Measurements from ENCODE around the gene CD36.

Gene CD36

DNA sequence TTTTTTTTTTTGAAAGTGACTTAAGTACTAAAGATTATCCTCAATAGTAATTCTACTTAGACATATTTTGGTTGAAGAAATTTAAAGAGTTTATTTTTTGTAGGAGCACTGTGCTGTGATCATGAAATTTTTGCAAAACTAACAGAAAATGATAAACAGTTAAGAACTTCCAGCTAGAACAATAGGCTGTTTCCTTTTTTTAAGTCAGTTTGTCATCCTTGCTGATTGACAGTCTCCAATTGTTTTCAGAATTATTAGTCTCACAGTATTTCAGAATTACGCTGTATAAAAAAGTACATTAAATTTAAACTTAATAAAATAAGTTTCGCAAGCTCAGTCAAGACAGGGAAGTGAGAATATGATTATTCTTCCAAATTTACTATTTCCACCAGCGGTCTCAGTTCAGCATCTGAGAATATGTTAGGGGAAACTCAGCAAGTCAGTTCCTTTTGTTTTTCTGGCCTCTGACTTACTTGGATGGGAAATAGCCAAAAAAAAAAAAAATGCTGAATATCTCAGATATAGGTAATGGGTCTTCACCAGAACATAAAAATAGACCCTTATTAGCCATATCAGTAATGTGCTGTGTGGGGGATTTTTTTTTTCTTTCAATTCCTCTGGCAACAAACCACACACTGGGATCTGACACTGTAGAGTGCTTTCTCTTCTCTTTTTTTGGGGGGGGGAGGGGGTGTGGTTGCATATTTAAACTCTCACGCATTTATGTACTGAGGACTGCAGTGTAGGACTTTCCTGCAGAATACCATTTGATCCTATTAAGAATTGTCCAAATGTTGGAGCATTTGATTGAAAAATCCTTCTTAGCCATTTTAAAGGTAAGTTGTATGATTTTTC, at the start of gene CD36:
CD36 (plus strand) TSS at position 732 of the 855 bp plus-strand sequence. CDS start 8,099 bp downstream, outside the sequence.
- no peak for DNase-seq (ENCODE audit: low read depth in 2 of 2, low spot score in 1 of 2)

DNA sequence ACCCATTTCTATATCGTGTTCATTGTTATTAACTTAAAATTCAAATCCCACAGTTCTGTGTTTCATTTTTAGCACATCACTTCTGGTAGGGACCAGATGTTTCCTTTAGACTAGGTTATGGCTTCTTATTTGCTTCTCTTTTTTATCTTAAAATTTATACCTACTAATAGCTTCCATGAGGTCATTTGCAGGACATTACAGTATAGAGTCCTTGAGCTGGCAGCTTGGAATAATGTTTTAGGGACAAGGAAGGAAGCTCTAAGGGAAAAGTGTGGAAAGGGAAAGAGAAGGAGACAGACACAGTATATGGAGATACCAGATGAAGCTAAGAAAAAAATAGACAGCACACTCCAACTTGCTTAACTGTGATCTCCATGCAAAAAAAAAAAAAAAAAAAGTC, 48.8 kb upstream of the CD36 start:
- no peak for DNase-seq (ENCODE audit: low read depth in 2 of 2, low spot score in 1 of 2)

DNA sequence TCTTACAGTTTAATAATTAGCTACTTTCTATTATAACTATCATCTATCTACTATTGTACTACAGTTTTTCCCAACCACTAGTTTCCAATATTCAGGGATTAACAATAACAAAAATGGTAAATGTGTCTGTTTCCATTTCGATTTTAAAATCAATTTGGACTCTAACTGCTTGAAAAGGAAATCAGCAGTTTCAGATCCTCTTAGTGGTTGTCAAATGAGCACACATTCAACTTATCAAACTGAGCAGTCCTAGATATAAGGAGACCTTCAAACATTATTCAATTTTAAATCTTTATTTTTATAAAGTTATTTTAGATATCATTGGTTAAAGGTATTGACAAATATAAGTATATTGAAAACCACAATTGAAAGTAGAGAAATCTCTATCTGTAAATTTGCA, 46.8 kb upstream of the CD36 start:
- no peak for DNase-seq (ENCODE audit: low read depth in 2 of 2, low spot score in 1 of 2)

DNA sequence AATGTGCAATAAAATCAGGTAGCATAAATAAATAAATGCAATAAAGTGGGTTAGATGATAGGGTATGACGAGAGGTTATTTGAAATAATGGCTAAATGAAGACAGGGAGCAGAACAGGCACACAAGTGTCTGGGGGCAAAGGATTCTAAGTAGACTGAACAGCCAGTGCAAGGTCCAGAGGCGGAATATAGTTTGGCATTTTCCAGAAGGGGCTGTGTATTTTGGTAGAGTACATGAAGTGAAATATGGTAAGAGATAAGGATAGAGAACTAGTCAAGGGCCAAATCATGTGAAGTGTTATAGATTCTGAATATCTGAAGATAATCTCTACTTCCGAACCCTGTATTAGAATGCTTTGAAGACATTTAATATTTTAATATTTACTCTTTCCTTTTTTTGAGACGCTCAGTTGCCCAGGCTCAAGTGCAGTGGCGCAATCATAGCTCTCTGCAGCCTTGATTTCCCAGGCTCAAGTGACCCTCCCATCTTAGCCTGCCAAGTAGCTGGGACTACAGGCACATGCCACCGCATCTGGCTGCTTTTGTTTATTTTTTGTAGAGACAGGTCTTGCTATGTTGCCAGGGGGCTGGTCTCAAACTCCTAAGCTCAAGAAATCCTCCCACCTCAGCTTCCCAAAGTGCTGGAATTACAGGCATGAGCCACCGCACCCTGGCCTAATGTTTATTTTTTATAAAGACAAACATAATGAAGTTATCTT, 44.4 kb upstream of the CD36 start:
- no peak for DNase-seq (ENCODE audit: low read depth in 2 of 2, low spot score in 1 of 2)

DNA sequence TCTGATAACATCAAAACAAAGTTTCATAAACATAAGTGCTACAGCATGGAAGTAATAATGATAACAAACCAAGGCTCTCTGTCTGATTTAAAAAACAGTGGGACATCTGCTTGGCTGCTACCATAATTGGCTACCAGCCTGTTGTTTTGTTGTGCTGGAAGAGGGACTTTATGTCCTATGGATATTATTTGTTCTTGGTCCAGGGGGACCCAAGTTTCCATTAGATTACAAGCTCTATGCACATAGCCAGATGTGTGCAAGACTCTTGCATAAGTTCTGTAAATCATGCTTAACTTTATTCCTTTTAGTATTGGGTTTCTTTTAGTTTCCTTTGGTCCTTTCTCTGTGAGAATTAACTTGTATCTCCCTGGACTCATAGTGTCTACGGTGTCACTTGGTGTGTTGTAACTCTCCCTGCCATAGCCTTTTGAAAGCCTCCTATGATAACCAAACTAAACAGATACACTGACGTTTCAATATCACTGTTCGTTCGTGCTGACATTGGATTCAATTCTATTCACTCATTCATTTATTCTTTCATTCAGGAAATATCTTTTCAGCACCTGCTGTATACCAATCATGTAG, 41.4 kb upstream of the CD36 start:
- no peak for DNase-seq (ENCODE audit: low read depth in 2 of 2, low spot score in 1 of 2)

DNA sequence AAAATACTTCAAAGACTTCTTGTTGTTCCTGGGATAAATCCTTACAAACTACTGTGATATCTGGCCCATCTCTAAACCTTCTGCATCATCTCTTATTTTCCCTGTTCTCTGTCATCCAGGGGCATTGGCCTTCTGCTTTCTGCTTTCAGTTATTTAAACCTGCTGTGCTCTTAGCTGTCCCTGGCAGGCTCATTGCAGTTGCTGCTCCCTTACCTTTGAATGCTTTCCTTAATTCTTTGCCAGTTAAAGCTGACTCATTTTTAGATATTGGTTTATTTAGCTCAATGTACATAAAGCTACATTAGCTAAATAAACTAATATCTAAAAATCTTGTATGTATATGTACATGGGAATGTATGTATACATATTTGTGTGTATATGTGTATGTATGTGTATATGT, 40.6 kb upstream of the CD36 start:
- DNase-seq (ENCODE audit: low read depth in 2 of 2, low spot score in 1 of 2): no peak

DNA sequence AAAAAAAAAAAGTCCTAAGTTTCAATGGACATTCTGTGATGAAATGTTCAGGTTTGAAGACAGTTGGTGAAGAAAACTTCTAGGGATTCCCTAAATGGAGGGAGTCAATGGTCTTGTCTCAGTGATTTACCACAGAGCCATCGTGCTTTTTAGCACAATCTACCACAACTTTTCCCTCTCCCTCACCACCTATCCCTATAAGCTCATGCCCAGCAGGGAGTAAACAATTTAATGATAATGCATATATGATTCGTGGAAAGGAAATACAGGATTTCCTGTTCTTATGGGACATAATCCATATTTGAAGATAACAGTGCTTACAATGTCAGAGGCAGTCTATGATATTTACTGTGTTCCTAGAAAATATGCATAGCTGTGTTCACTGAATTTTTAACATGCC, 38.4 kb upstream of the CD36 start:
- DNase-seq (ENCODE audit: low read depth in 2 of 2, low spot score in 1 of 2): no peak

DNA sequence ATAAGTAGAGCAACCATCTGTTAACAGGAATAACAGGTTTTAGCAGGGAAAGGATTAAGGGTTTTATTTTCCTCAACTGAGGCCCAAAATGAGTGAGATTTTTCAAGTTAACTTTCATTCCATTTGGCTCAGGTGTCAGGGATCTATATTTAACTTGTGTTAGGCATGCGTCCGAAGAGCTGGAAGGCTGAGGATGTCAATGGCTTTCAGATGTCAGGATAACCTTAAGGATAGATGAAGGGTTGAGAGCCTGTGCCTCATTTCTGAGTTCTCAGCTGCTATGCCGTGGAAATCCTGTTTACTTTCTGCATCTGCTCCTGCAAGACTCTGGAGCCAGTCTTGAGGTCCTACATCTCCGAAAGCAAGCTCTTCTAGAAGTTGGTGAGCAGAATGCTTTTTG, 36.4 kb upstream of the CD36 start:
- DNase-seq (ENCODE audit: low read depth in 2 of 2, low spot score in 1 of 2): no peak

DNA sequence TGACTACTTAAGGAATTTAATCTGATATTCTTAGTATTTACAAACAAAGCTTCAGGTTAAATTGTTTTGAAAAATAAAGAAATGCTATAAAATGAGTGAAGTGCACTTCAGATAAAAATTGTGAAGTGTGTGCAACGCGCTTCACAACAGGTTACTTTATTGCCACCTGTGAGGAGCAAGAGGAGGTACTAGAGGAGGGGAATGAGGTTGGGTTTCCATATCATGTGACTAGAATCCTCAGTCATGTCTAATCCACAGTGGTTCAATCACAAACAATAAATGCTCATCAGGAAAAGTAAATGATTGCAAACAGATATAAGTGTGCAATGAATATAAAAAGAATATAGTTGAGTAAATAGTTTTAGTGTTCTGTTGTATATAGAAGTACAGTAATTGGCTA, 34.5 kb upstream of the CD36 start:
- DNase-seq (ENCODE audit: low read depth in 2 of 2, low spot score in 1 of 2): no peak

DNA sequence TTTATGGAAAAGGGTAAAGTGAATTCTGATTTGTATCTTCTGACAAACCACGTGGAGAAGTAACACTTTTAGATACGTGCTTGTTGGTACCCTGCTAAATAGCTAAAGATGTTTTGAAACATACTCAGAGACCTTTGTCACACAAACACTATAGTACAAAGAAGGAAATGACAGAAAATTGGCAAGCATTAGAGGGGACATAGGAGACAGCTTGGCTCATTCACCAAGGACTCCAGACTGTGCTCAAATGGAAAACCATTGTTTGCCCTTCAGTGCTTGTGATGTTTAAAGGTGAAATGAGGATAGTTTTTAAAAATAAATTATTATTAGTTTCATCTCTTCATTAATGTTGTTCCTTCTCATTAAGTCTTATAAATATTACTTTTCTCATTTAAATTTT, 34.0 kb upstream of the CD36 start:
- no peak for DNase-seq (ENCODE audit: low read depth in 2 of 2, low spot score in 1 of 2)

DNA sequence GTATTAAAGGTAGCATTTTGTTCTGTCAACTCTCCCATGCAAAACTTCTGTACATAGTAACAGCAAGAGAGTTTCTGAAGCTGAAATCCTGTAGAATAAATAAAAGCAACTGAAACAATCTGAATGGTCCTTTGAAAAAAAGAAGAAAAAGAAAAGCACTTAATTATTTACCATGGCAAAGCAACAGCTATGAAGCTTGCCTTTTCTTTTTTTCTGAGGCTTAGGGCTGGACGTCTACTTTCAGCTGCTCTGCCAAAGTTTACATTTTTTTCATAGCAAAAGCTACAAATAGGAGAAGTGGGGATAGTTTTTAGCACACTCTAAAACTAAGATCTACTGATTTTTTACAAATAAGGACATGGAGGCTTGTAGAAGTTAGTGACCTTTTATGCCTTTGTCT, 31.3 kb upstream of the CD36 start:
- DNase-seq (ENCODE audit: low read depth in 2 of 2, low spot score in 1 of 2): no peak

DNA sequence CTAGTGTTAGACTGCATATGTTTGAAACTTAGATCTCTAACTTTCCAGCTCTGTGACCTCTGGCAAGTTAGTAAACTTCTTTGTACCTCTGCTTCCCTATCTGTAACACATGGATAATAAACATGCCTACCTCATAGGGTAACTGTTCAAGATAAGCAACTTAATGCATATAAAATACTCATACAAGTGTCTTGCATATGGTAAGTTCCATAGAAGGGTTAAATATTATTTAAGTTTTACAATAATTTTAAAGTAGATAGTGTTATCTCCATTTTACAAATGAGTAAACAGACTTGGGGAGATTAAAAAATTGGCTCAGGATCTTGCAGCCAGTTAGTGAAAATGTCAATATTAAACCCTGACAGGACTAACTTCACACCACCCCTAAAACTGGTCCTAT, 30.1 kb upstream of the CD36 start:
- no peak for DNase-seq (ENCODE audit: low read depth in 2 of 2, low spot score in 1 of 2)

DNA sequence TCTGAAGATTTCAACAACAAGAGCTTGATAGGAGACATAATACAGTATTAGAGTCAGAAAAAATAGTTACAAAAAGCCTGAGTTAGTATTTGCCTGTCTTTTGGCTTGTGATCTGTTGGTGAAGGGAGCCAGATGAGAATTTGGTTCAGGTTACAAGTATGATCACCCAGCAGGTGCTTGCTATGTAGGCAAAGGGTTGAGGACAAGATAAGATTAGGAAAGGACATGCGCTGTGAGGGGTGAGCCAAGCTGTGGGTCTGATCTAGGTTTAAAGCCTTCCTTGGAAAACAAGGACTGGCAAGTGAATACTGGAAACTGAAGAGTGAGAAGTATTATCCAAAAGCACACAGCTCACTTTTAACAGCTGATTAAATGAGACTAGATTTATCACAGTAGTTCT, 28.7 kb upstream of the CD36 start:
- DNase-seq (ENCODE audit: low read depth in 2 of 2, low spot score in 1 of 2): no peak

DNA sequence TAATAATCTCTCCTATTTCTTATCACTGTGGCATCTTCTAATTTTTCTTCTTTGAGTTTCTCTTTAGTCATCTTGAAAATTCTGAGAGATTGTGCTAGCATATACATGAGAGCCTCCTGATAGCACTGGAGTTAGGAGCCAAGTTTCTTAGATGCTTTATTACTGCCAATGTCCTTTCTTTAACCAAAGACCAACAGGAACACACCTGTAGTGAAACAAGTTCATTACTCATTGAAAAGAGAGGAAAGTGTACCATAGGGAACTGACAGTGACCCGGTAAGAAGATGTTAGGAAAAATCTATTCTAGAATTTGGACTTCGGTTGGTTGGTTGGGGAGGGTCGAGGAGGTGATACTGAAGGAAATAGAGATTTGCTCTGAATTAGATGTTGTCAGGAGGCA, 27.1 kb upstream of the CD36 start:
- no peak for DNase-seq (ENCODE audit: low read depth in 2 of 2, low spot score in 1 of 2)

DNA sequence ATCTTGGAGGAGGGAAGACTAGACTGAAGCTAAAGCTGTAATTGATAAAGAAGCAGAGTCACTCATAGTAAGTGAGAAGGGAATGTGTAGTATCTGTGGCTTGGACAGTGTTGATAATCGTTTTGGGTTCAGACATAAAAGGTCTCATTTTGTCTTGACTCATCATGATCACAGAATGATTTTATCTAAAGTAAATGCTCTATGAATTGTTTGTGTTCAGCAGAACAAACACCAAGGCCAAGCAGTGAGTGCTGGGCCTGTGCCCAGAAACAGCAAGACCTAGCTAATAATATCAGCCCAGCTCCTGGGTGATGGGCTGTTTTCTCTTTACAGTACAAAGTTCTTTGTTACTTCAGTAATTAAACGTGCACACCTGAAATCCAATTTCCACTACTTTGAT, 26.7 kb upstream of the CD36 start:
- no peak for DNase-seq (ENCODE audit: low read depth in 2 of 2, low spot score in 1 of 2)

DNA sequence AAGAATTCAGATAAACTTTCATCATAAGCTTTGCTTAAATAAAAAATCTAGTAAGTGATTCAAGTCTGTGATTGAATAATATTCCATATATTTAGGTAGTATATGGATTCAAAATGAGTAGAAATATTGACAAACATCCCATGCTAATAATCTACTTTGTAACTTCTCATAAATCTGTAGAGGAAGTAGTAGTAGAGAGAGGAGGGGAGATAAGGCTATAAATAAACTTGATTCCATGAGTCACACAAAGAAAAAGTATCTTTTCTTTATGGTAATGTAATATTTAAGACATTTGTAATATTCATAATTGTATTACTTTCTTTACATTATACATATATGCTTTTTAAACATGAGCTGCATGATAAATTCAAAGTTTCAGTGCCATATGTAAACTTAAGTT, 25.6 kb upstream of the CD36 start:
- DNase-seq (ENCODE audit: low read depth in 2 of 2, low spot score in 1 of 2): no peak

DNA sequence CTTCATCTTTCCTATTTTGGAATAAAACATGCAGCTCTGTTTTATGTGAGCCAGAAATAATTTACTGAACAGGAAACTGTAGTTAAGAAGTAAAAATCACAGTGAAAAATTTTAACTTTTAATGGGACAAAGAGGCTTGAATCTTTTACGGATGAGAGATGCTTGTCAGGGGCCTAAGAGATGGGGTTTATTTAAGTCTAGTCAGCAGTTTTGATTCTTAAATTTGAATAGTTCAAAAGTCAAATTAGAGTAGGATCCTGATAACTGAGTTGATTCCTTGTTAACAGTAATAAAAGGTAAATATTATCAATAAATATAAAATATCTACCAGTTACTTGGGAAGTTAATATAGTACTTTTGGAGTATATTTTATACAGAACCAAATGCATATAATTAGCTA, 24.9 kb upstream of the CD36 start:
- no peak for DNase-seq (ENCODE audit: low read depth in 2 of 2, low spot score in 1 of 2)

DNA sequence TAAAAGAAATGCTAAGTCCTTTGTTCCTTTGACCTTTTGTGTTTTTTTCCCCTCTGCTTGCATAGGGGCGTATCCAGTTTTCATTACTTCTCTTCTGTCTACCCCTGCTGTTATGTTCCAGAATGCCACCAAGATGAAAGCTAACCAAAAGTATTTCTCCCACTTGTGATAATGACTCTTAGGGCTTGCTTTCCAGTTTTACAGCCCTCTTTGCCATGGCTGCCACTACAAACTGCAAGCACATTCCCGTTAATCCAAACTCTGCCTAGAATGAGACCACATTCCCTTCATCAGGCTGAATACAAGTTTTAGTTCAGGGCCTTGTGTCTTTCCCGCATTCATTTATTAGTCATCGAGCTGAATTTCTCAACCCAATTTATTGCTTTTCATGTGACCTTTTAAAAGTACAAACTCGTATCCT, 23.6 kb upstream of the CD36 start:
- no peak for DNase-seq (ENCODE audit: low read depth in 2 of 2, low spot score in 1 of 2)

DNA sequence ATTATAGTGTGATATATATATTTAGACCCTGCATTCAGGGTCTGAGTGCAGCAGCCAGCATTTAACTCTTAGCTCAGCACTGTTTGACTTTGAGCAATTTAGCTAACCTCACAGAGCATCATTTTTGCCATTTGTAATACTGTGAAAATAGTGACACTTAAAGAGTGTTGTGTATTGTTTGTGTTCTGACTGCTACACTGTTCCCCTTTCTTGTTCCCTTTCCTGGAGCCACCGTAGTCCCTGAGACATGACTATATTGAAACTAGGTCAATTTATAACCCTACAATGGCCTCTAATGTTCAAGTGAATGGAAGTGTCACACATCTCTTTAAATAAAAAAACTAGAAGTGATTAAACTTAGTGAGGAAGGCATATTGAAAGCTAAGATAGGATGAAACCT, 20.3 kb upstream of the CD36 start:
- no peak for DNase-seq (ENCODE audit: low read depth in 2 of 2, low spot score in 1 of 2)

DNA sequence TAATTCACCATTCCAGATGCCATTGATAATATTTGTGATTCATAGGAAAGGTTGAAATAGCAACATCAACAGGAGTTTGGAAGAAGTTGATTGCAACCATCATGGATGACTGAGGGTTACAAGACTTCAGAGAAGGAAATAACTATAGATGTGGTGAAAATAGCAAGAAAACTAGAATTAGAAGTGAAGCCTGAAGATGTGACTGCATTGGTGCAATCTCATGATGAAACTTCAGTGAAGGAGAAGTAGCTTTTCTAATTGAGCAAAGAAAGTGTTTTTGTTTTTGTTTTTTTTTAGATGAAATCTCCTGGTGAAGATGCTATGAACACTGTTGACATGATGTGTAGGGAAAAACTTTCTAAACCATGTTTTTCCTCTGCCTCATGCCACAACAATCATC, 18.7 kb upstream of the CD36 start:
- DNase-seq (ENCODE audit: low read depth in 2 of 2, low spot score in 1 of 2): no peak

DNA sequence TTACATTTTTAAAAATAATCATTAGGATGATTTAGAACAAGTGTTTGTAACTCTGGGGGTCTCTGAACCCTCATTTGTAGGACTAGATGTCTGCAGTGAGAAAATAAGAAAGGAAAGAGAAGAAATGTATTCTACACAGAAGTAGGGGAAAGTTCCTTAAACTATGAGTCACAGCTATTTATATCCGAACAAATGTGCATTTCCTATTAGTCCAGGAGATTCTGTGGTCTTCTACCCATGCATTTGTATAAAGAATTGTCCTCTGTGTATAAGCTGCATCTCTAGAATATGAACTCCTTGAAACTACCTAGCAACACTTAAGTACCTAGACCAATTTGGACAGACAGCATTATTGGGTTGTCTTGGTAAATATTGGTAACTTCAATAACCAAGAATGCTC, 15.9 kb upstream of the CD36 start:
- no peak for DNase-seq (ENCODE audit: low read depth in 2 of 2, low spot score in 1 of 2)

DNA sequence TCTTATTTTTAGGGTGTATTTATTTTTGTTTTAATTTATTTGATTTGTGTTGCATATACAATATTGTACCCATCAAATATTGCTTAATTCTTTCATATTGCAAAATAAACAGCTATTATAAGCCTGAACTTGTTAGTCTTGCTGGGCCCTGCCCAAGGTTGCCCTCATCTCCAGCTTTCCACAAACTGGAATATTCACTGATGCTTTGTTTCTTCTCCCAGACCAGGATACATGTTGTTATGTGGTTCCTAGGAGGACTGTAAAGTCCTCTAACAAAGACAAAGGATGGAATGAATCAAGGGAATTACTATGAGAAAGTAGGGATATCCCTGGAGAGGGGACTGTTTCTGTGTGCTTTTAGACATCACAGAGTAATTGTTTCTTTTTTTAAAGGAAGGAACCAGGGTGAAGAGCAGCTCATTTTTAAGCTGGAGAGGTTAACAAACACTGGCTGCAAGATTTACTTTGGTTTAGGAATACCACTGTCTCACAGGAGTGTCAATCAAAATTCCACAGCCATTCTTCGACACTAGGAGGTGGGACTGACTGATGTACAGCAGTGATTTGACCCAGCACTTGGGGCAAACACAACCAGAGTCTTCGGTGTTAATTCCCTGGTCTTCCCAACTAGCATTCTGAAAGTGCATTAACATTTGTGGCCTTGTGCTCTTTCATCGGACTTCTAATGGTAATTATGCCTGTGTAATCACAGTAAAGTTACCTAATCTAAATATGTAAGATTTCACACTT, 14.8 kb upstream of the CD36 start:
- DNase-seq (ENCODE audit: low read depth in 2 of 2, low spot score in 1 of 2): no peak
